HG02840 (cell line): ENCODE data around the gene EMP1.

Experiments
- ATAC-seq: cut with Tn5 transposase; IDR thresholded peaks from one replicate; pipeline ENCODE4 v1.9.1; 2021; ENCODE audit warnings: mild to moderate bottlenecking, moderate library complexity, moderate number of reproducible peaks; ENCODE audit not compliant: unreplicated experiment, low FRiP score

EMP1 gene

DNA sequence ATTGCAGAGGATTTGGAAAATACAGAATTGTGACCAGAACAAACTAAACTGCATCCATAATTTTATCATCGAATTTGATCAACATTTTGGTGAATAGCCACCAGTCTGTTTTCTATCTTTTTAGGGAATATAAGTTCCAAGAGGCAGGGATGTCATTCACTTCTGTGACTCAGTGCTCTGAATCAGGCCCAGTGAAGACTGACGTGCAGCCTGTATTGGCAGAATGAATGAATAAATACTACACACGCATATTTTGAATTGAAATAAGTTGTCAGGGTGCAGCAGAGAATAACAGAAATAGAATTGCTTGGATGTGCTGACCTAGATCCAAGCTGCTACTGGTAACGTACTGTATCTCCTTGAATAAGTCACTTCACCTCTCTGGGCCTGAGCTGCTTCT, 1.3 kb upstream of the EMP1 start:
- no peak for ATAC-seq

DNA sequence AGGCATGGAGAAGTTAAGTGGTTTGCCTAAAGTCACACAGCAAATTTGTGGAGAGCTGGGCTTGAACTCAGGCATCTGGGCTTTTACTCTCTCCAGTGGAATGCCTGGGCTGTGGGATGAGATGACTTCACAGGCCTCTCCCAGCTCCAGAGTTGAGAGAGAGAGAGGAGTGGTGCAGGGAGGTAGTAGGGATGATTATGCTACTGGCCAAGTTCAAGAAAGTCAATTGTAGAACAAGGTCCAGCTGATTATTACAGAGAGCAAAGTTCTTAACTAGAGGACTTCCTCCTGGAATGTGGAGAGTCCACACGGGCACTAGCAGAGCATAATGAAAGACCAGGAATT, 769 bp upstream of the EMP1 start:
- no peak for ATAC-seq

GRCh38 chr12:13197032-13197431, 506 bp downstream of the EMP1 start:
- ATAC-seq: no peak

- no peak for ATAC-seq
Measured at GRCh38 chr12:13197526-13198143, 1.1 kb downstream of the EMP1 start.

GRCh38 chr12:13198241-13198640, 1.7 kb downstream of the EMP1 start:
- no peak for ATAC-seq

DNA sequence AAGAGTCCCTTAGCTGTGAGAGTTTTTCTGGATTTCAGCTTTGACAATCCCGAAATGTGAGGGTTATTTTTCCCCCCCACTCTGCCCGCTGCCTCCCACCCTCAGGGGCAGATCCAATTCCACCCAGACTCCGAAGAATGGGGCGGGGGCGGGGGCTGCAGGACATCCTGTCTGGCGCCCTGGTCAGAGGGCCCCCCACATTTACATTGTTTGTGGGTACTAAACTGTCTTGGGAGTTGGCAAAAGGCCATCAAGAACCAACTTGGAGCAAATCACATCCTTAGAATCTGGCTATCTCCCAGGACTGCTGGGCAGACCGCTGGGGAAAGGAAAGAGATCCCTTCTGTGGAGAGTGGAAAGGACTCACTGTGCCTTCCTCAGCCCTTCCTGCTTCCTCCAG, 2.4 kb downstream of the EMP1 start:
- no peak for ATAC-seq

DNA sequence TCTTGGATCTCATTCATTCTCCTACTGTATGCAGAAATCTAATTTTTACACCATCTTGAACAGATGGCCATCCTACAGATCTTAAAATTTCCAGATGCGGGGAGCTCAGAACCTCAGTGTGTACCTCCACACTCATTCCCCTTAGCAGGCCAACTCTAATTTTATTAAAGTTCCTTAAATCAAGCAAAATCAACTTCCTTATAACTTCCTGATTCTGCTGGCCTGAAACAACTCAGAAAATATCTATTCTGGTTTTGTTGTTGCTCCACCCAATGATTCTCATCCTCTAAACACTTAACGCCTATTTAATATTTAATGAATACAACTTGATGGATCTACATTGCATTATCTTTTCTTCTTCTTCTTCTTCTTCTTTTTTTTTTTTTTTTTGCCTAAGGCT, 3.1 kb downstream of the EMP1 start:
- ATAC-seq: no peak

GRCh38 chr12:13200841-13201240, 4.3 kb downstream of the EMP1 start:
- ATAC-seq: no peak

GRCh38 chr12:13203034-13203922, 6.8 kb downstream of the EMP1 start:
- ATAC-seq: no peak

- ATAC-seq: no peak
Measured at GRCh38 chr12:13204428-13204827, 7.9 kb downstream of the EMP1 start.

GRCh38 chr12:13205809-13206559, 9.5 kb downstream of the EMP1 start:
- no peak for ATAC-seq

GRCh38 chr12:13206560-13206897, 10.0 kb downstream of the EMP1 start:
- ATAC-seq: no peak

DNA sequence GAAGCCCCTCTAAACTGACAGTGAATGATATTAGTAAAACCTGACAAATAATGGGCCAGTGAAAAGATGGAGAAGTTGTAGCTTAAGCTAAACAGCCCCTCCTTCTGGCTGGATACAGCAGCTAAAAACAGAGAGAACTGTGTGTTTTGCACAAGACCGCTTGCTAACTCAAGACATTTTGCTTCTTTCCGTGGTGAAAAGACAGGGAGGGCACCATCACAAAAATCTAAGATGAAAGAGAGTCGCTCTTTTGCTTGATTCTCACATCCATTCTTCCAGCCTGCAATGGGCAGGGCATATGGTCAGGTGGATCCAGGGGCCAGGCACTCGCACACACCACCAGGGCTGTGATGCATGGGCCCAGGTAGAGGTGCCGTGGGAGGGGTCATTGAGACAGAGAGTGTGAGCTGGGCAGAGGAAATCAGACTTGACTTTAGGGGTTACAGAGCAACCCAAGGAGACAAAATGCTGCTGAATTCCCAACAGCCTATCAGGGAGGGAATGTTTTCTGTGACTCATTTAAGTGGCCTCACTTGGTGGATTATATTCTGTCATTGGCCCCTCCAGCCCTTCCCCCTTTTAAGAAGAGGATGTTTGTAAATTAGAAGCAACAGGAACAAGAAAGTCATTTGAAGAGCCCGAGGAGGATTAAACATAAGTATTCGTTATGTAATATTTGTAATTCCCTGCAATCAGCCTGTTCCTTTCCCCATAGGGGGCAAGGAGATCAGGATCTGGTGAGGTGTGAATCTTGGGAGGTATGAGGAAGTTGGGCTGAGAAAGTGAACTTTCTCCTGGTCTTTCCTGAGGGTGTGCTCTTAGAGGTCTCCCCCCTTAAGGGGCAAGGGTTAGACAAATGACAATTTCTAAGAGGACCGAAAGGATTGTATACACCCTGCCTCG, 12.3 kb downstream of the EMP1 start:
- ATAC-seq: no peak

GRCh38 chr12:13209436-13210235, 13.1 kb downstream of the EMP1 start:
- ATAC-seq: no peak

DNA sequence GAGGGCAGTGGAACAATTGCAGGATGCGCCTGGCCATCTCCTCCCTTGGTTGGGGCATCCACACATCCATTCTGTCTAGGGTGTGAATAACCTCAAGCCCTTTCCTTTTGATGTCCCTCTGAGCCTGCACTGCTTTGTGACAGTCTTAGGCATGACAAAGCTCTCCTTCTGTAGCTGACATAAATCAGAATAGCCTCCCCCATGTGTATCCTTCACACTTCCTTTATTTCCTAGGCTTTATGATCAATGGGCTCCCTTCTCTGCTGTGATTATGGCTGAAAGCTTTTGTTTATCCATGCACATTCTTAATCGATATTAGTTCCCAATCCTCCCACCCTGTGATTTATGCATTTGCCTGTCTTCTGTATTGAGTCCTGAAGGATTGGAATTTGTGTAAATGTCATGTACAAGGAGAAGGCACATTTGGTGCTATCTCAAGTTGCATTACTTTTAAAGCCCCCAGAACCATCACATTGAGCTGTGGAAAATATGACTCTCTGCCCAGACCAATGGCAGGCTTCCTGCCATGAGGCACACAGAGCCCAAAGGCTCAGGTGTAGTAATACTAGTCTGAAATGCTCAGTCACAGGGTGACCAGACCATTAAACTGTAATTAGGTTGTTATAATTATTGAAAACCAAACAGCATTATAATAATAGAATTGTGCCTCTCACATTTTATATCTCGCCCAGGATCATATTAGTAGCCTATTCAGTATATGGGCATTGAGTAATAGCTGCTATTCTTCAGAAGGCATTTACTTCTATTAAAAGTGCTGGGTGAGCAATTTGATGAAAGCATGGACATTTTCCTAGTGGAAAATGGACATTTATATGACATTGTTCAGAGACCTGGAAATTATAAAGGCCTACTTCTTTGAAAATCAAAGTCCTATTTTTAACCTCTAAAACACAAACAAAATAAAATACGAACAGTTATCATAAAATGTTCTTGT, 14.0 kb downstream of the EMP1 start:
- ATAC-seq: no peak

GRCh38 chr12:13211191-13211858, 14.8 kb downstream of the EMP1 start:
- no peak for ATAC-seq

- no peak for ATAC-seq
Measured at GRCh38 chr12:13211859-13212664, 15.5 kb downstream of the EMP1 start.
